Panc1 (cell line): ENCODE results near the gene MEOX2. TPM values are rescaled to one million over a fixed set of nuclear protein-coding genes. Genes with fewer than 3 reads are reported as not detected.

ENCODE experiments used
- ATAC-seq: fragments of 200-7000 bp; cut with Tn5 transposase; 2 replicates; pipeline ENCODE4 v1.9.1; 2020; ENCODE audit warnings: mild to moderate bottlenecking, moderate library complexity
- BruUV-seq: library from RNA; stranded (reverse); fragments of 400-500 nt; replicated peaks from 2 replicates; lab custom pipeline; 2021; lab: Mats Ljungman, UMichigan
- CTCF ChIA-PET: fragments of 300-600 bp; sonication (Branson Sonifier 250); formaldehyde crosslinking; loops from one replicate; lab custom pipeline; 2022; ENCODE audit warnings: antibody characterized with exemption; lab: Charles Lee
- POLR2A ChIA-PET: fragments of 300-600 bp; sonication (Branson Sonifier 250); formaldehyde crosslinking; loops from one replicate; lab custom pipeline; 2022; ENCODE audit warnings: antibody characterized with exemption; lab: Charles Lee
- DNase-seq: peaks from one replicate; pipeline ENCODE4 v3.0.0-alpha.2; 2010; ENCODE audit warnings: low read depth, low spot score
- H3K27ac ChIP-seq: 2 replicates; pipeline ENCODE4 v1.5.1; 2011; ENCODE audit warnings: mild to moderate bottlenecking, low read length, inconsistent platforms
- H3K27me3 ChIP-seq: fragments of 200-500 bp; sonication (Bioruptor generic); 2 replicates; pipeline ENCODE4 v1.6.0; 2014; ENCODE audit warnings: low read length, inconsistent platforms; ENCODE audit not compliant: control insufficient read depth, insufficient read depth
- H3K36me3 ChIP-seq: fragments of 200-500 bp; sonication (Bioruptor generic); 2 replicates; pipeline ENCODE4 v1.5.1; 2014; ENCODE audit warnings: inconsistent platforms, mild to moderate bottlenecking, low read length, moderate library complexity; ENCODE audit not compliant: control insufficient read depth, insufficient read depth
- H3K4me1 ChIP-seq: 2 replicates; pipeline ENCODE4 v1.5.1; 2011; ENCODE audit warnings: inconsistent platforms, mild to moderate bottlenecking, low read length, moderate library complexity; ENCODE audit not compliant: control insufficient read depth, insufficient read depth
- H3K4me3 ChIP-seq, 2 experiments: 2 replicates each; pipeline ENCODE4 v1.5.1; 2011 to 2012; ENCODE audit warnings: low read depth in 2 of 2, low read length in 2 of 2, mild to moderate bottlenecking in 2 of 2, inconsistent platforms in 1 of 2, moderate library complexity in 1 of 2
- H3K9me3 ChIP-seq: fragments of 200-500 bp; sonication (Bioruptor generic); 2 replicates; pipeline ENCODE4 v1.5.1; 2014; ENCODE audit warnings: low read depth, mild to moderate bottlenecking, inconsistent platforms, low read length, moderate library complexity; ENCODE audit not compliant: control insufficient read depth, insufficient read depth
- CTCF ChIP-seq: fragments of 450-650 bp; IDR thresholded peaks from 2 replicates; pipeline ENCODE4 v1.5.1; 2017; ENCODE audit warnings: mild to moderate bottlenecking
- POLR2AphosphoS5 ChIP-seq: IDR thresholded peaks from 2 replicates; pipeline ENCODE4 v1.6.1; 2012; ENCODE audit warnings: mild to moderate bottlenecking, low read depth, low read length, moderate library complexity
- REST ChIP-seq, 2 experiments: IDR thresholded peaks; 2 replicates each; pipeline ENCODE4 v1.6.1; 2011 to 2012; ENCODE audit warnings: low read depth in 2 of 2, control low read depth in 1 of 2, low read length in 1 of 2, mild to moderate bottlenecking in 1 of 2, moderate library complexity in 1 of 2; ENCODE audit not compliant: insufficient read depth in 1 of 2
- SIN3A ChIP-seq: IDR thresholded peaks from 2 replicates; pipeline ENCODE4 v1.6.1; 2012; ENCODE audit warnings: low read depth, mild to moderate bottlenecking, low read length, moderate library complexity, borderline replicate concordance; ENCODE audit not compliant: insufficient read depth
- TCF7L2 ChIP-seq: IDR thresholded peaks from 2 replicates; pipeline ENCODE4 v1.6.1; 2011; ENCODE audit warnings: mild to moderate bottlenecking, low read depth, low read length, inconsistent platforms
- in situ Hi-C: cut with HindIII; loops from 2 replicates; pipeline ENCODE4 v1.10.0; 2016; ENCODE audit warnings: low sequenced_read_pairs, low pct_unique_long_range_greater_than_20kb
- intact Hi-C: fragments of 100-400 bp; cut with micrococcal nuclease; formaldehyde crosslinking; loops from one replicate; pipeline ENCODE4 v1.10.0; 2022; ENCODE audit not compliant: unreplicated experiment
- total RNA-seq: library from RNA; stranded (reverse); gene quantifications from one replicate; pipeline ENCODE4 v1.2.1, GENCODE V29; 2021; ENCODE audit not compliant: unreplicated experiment

The MEOX2 gene
- total RNA-seq, 1 experiment from 2014 or later = not detected

DNA sequence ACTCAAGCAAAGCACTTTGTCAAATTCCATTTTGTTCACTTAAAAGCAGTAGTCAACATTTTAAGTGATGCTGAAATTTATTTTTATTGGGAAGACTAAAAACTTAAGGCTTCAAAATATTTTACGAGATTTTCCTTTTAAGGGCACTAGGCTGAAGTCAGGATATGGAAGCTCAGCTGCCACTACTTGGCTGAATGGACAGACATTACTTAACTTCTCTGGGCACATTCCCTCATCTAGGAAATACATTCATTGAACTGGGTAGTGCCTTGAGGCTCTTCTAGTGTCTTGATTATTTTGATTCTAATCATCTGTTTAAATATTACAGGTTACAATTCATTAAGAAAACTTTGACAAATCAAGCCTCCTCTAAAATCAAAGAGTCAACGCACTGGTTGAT, 11.1 kb downstream of the MEOX2 start:
- CTCF ChIA-PET = no interaction called here
- Histone ChIP-seq H3K4me3 (no peak overlapping the region), H3K4me1 (no peaks in the 10 kb centered on the region), H3K9me3 (no peaks in the 10 kb centered on the region), H3K36me3 (no peaks in the 10 kb centered on the region), H3K27ac (no peak overlapping the region), H3K27me3 (no peaks in the 10 kb centered on the region)
- POLR2A ChIA-PET = no interaction called here
- DNase-seq = no peak
- in situ Hi-C loops = no loop called here
- BruUV-seq = no TSS peak
- intact Hi-C loops = no loop called here
- ATAC-seq = no peak
- TF ChIP-seq TCF7L2 (no peak), REST (IDR thresholded peaks at IDR 0.05; ENCODE audit: insufficient read depth in 1 of 2, low read depth in 2 of 2, low read length in 1 of 2) (no peak)

- in situ Hi-C loops (no loop called here), intact Hi-C loops (no loop called here)
- Histone ChIP-seq H3K4me3 (no peak overlapping the region), H3K9me3 (no peaks in the 10 kb centered on the region), H3K27me3 (no peaks in the 10 kb centered on the region), H3K36me3 (no peaks in the 10 kb centered on the region), H3K27ac (no peak overlapping the region), H3K4me1 (no peaks in the 10 kb centered on the region)
- DNase-seq (no peak), ATAC-seq (no peak)
- CTCF ChIA-PET = no interaction called here
- BruUV-seq = no TSS peak
- POLR2A ChIA-PET = no interaction called here
- TF ChIP-seq POLR2AphosphoS5 = no peak
- TF ChIP-seq CTCF = no peak
- no peak for TF ChIP-seq REST (IDR thresholded peaks at IDR 0.05; ENCODE audit: insufficient read depth in 1 of 2, low read depth in 2 of 2, low read length in 1 of 2)
- no peak for TF ChIP-seq TCF7L2
- no peak for TF ChIP-seq SIN3A
Observed at GRCh38 chr7:15674586-15674985, 11.9 kb downstream of the MEOX2 start.
